Esophagus squamous epithelium (tissue), 5 donors: ENCODE data around the gene TANGO2. TPM values are rescaled to one million over a fixed set of nuclear protein-coding genes. Genes with fewer than 3 reads are reported as not detected.

Experiments
- DNase-seq: peaks from one replicate; lab custom pipeline; 2025; lab: John Stamatoyannopoulos, UW
- H3K27ac ChIP-seq, 4 donors: fragments of 200-600 bp; sonication (generic); one replicate each; pipeline ENCODE4 v1.5.1; 2016 to 2019; ENCODE audit warnings: mild to moderate bottlenecking in 1 of 4
- H3K27me3 ChIP-seq, 4 donors: fragments of 200-600 bp; sonication (generic); 1 replicate in 3 of 4; 2 replicates in 1 of 4; pipeline versions ENCODE4 v1.5.1 to v1.6.0; 2017 to 2021; ENCODE audit warnings: antibody characterized with exemption in 1 of 4
- H3K36me3 ChIP-seq, 3 donors: fragments of 200-600 bp; sonication (generic); one replicate each; pipeline ENCODE4 v1.5.1; 2016 to 2019
- H3K4me1 ChIP-seq, 3 donors: fragments of 200-600 bp; sonication (generic); one replicate each; pipeline ENCODE4 v1.5.1; 2017 to 2019
- H3K4me3 ChIP-seq, 4 donors: fragments of 200-600 bp; sonication (generic); 1 replicate in 3 of 4; 2 replicates in 1 of 4; pipeline ENCODE4 v1.5.1; 2016 to 2019; ENCODE audit warnings: mild to moderate bottlenecking in 2 of 4, moderate library complexity in 1 of 4
- H3K9me3 ChIP-seq, 3 donors: fragments of 200-600 bp; sonication (generic); one replicate each; pipeline ENCODE4 v1.5.1; 2016 to 2019
- POLR2A ChIP-seq, 4 donors: fragments of 450-650 bp; IDR thresholded peaks; one replicate each; pipeline ENCODE4 v1.6.1; 2017; ENCODE audit warnings: antibody characterized with exemption in 4 of 4, mild to moderate bottlenecking in 4 of 4, moderate library complexity in 3 of 4
- WGBS, 2 donors: methylation state at CpG; one replicate each; pipeline ENCODE4 v1.1.5; 2018; 5-methylcytosine and 5-hydroxymethylcytosine counted together
- intact Hi-C: fragments of 100-400 bp; cut with DNase I; formaldehyde crosslinking; loops from one replicate; pipeline ENCODE4 v1.15.0; 2022
- total RNA-seq, 4 donors: library from RNA; depleted of rRNA; stranded (reverse); fragments of >200 nt; gene quantifications; one replicate each; pipeline ENCODE4 v1.1.0, GENCODE V29; 2016
- TF ChIP-seq, protein P1 (sequence below), 6 experiments: fragments of 450-650 bp in 4 of 6; fragments of 200-600 bp in 2 of 6; sonication (generic) in 2 of 6; IDR thresholded peaks; one replicate each; pipeline ENCODE4 v1.5.1; 2016 to 2019; ENCODE audit warnings: antibody characterized with exemption in 6 of 6, mild to moderate bottlenecking in 4 of 6, moderate library complexity in 4 of 6
- donor health status: DM: yes; HTN: yes; CAD: no.

The TANGO2 gene
- total RNA-seq, 4 donors from 2014 or later, result 14.0 to 28.2 (median 17.6) TPM

- no peaks in the 10 kb centered on the region for H3K27me3 ChIP-seq
- whole genome bisulfite sequencing, 2 donors, result 35 to 63% methylated on average over 4 to 5 of the region's 5 CpGs
These were observed 37.2 kb upstream of the TANGO2 start for GRCh38 chr22:19983741-19984140.

DNA sequence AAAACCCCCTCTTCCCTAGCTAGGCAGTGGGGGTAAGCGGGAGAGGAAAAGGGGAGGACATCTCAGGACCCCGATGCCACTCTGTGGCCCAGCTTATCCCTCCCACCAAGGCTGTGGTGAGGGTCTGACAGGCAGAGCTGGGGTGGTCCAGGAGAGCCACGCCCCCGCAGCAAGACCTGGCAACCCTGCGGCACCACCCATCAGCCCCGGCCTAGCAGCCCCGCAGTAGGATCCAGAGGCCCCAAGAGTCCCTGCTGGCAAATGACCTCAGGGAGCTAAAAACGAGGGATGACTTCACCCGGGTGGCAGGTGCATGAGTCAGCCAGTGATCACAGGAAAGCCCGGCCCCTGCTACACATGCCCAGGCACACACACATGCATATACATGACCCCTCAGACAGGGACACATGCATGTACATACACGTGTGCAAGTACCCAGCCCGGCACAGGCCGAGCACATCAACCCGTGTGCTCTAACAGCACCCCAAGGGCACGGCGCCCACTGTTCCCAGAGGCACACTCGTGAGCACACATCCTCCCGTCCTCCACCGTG lies 36.6 kb upstream of the TANGO2 start:
- no peak for DNase-seq
- Histone ChIP-seq H3K27me3 (no peaks in the 10 kb centered on the region), H3K4me1 (peaks cover 28 to 58% (median 35%) of the 10 kb centered on the region in 3 donors), H3K9me3 (no peaks in the 10 kb centered on the region), H3K36me3 (peaks cover 0 to 26% (median 0%) of the 10 kb centered on the region in 3 donors), H3K4me3 (no peak overlapping the region), H3K27ac (peak overlapping the region in 3 of 4 donors; percentile 17 to 46 (median 18))
- intact Hi-C loops, result no loop called here
- TF ChIP-seq, protein P1, sequence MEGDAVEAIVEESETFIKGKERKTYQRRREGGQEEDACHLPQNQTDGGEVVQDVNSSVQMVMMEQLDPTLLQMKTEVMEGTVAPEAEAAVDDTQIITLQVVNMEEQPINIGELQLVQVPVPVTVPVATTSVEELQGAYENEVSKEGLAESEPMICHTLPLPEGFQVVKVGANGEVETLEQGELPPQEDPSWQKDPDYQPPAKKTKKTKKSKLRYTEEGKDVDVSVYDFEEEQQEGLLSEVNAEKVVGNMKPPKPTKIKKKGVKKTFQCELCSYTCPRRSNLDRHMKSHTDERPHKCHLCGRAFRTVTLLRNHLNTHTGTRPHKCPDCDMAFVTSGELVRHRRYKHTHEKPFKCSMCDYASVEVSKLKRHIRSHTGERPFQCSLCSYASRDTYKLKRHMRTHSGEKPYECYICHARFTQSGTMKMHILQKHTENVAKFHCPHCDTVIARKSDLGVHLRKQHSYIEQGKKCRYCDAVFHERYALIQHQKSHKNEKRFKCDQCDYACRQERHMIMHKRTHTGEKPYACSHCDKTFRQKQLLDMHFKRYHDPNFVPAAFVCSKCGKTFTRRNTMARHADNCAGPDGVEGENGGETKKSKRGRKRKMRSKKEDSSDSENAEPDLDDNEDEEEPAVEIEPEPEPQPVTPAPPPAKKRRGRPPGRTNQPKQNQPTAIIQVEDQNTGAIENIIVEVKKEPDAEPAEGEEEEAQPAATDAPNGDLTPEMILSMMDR (IDR thresholded peaks at IDR 0.05), result no peak
- no peak for TF ChIP-seq POLR2A (IDR thresholded peaks at IDR 0.05)
- WGBS, 2 donors, result 45% methylated on average over 5 to 11 of the region's 19 CpGs

More at GRCh38 chr22:19983741-19984140, 37.2 kb upstream of the TANGO2 start:
- no peaks in the 10 kb centered on the region for H3K9me3 ChIP-seq
- peak overlapping the region in 3 of 4 donors; percentile 17 to 46 (median 18) for H3K27ac ChIP-seq
- H3K36me3 ChIP-seq, result peaks cover 0 to 31% (median 0%) of the 10 kb centered on the region in 3 donors
- peaks cover 28 to 58% (median 35%) of the 10 kb centered on the region in 3 donors for H3K4me1 ChIP-seq
- intact Hi-C loops, result no loop called here
- DNase-seq, result no peak
- TF ChIP-seq, protein P1 (IDR thresholded peaks at IDR 0.05), result no peak
- TF ChIP-seq POLR2A (IDR thresholded peaks at IDR 0.05), result no peak
- H3K4me3 ChIP-seq, result no peak overlapping the region

DNA sequence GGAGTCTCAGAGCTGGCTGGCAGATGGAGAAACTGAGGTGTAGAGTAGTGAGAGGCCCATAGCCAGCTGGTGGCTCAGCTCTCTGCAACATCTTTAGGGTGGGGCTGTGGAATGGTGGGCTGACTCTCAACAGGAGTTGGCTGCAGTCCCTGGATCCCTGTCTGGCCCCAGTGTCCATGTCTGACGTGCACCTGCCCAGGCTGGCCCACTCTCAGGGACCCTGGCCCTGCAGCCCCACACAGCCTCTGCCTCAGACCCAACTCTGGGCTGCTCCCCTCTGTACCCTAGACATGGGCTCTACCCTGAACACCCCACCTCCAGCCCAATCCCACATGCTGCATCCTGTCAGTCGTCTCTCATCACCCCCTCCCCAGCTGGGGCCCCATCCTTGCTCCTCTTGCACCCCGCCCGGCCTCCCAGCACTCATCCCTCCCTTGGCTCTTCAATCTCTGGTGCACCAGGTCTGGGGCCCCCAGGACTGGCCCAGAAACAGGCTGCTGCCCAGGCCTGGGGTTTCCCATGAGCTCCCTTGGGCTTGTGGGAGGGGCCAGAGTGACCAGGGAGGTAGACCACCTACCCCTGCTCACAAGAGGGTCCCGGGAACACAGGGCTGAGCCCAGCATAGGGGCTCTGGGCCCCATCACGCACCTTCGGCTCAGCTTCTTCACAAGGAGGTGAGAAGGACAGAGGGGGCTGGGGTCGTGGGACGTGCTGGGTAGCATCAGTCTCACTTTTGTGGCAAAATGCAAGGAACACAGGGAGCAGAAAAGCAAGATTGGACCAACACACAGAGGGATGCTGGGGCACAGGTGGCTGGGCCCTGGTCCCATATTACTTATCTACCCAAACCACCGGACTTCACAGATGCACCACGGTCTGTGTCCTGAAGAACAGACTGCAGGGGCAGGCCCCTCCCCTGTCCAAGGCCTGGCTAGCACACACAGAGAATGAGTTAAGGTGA lies 35.8 kb upstream of the TANGO2 start:
- Histone ChIP-seq H3K27ac (no peak overlapping the region), H3K4me3 (no peak overlapping the region), H3K27me3 (no peaks in the 10 kb centered on the region), H3K4me1 (peaks cover 28 to 58% (median 35%) of the 10 kb centered on the region in 3 donors), H3K36me3 (peaks cover 0 to 17% (median 0%) of the 10 kb centered on the region in 3 donors), H3K9me3 (no peaks in the 10 kb centered on the region)
- no peak for TF ChIP-seq POLR2A (IDR thresholded peaks at IDR 0.05)
- TF ChIP-seq, protein P1 (IDR thresholded peaks at IDR 0.05), result no peak
- WGBS, 2 donors, result 69 to 72% methylated on average over 3 to 7 of the region's 11 CpGs
- intact Hi-C loops, result no loop called here
- no peak for DNase-seq

- intact Hi-C loops, result no loop called here
- 22 to 29% methylated on average over 1 of the region's 2 CpGs for WGBS, 2 donors
- H3K4me3 ChIP-seq, result peak overlapping the region; percentile 51 to 84 (median 70)
These were observed 34.9 kb upstream of the TANGO2 start for GRCh38 chr22:19986011-19986409.

More at GRCh38 chr22:19986011-19986409, 34.9 kb upstream of the TANGO2 start:
- Histone ChIP-seq H3K4me1 (peaks cover 28 to 60% (median 35%) of the 10 kb centered on the region in 3 donors), H3K9me3 (no peaks in the 10 kb centered on the region), H3K36me3 (peaks cover 0 to 8% (median 0%) of the 10 kb centered on the region in 3 donors), H3K27ac (peak overlapping the region in 3 of 4 donors; percentile 74 to 91 (median 87)), H3K27me3 (no peaks in the 10 kb centered on the region)
- no peak for DNase-seq
- TF ChIP-seq, protein P1 (IDR thresholded peaks at IDR 0.05), result no peak
- TF ChIP-seq POLR2A (IDR thresholded peaks at IDR 0.05), result no peak
